GM19023 (cell line): ENCODE data around the gene GAB1.

Source experiments
- ATAC-seq: cut with Tn5 transposase; IDR thresholded peaks from one replicate; pipeline ENCODE4 v1.9.1; 2021; ENCODE audit warnings: mild to moderate bottlenecking, moderate library complexity; ENCODE audit not compliant: unreplicated experiment

Gene GAB1

GRCh38 chr4:143336781-143337599 lies at the start of gene GAB1:
Gene GAB1 (plus strand): TSS chr4:143336876. CDS start chr4:143337189, 313 bp downstream.
- ATAC-seq = peak; percentile 71

- ATAC-seq = no peak
These were observed 49.1 kb upstream of the GAB1 start for GRCh38 chr4:143287572-143287923.

GRCh38 chr4:143288171-143288570 lies 48.5 kb upstream of the GAB1 start:
- ATAC-seq = no peak

- ATAC-seq = no peak
These were observed 47.3 kb upstream of the GAB1 start for GRCh38 chr4:143289370-143289769.

- no peak for ATAC-seq
These were observed 45.4 kb upstream of the GAB1 start for GRCh38 chr4:143291314-143291713.

GRCh38 chr4:143292858-143293257 lies 43.8 kb upstream of the GAB1 start:
- no peak for ATAC-seq

- ATAC-seq = no peak
These were observed 42.4 kb upstream of the GAB1 start for GRCh38 chr4:143294310-143294709.

GRCh38 chr4:143294710-143295275 lies 41.9 kb upstream of the GAB1 start:
- no peak for ATAC-seq

- ATAC-seq = no peak
These were observed 40.1 kb upstream of the GAB1 start for GRCh38 chr4:143296397-143297067.

GRCh38 chr4:143300860-143301259 lies 35.8 kb upstream of the GAB1 start:
- ATAC-seq = no peak

GRCh38 chr4:143302536-143302935 lies 34.1 kb upstream of the GAB1 start:
- no peak for ATAC-seq

GRCh38 chr4:143306788-143307187 lies 29.9 kb upstream of the GAB1 start:
- no peak for ATAC-seq

GRCh38 chr4:143307531-143307930 lies 29.1 kb upstream of the GAB1 start:
- no peak for ATAC-seq

- no peak for ATAC-seq
These were observed 28.3 kb upstream of the GAB1 start for GRCh38 chr4:143308377-143308776.

GRCh38 chr4:143311924-143312323 lies 24.8 kb upstream of the GAB1 start:
- ATAC-seq = no peak

- no peak for ATAC-seq
These were observed 23.2 kb upstream of the GAB1 start for GRCh38 chr4:143313521-143313920.

GRCh38 chr4:143313996-143314395 lies 22.7 kb upstream of the GAB1 start:
- no peak for ATAC-seq

- no peak for ATAC-seq
These were observed 16.6 kb upstream of the GAB1 start for GRCh38 chr4:143320113-143320512.

GRCh38 chr4:143326735-143327134 lies 9.9 kb upstream of the GAB1 start:
- ATAC-seq = no peak

GRCh38 chr4:143329985-143330384 lies 6.7 kb upstream of the GAB1 start:
- ATAC-seq = no peak

GRCh38 chr4:143335979-143336780 lies 496 bp upstream of the GAB1 start:
- peak; percentile 52 for ATAC-seq
